HG02571 (cell line): Measurements from ENCODE around the gene PACSIN1.

Experiments used
- ATAC-seq: cut with Tn5 transposase; IDR thresholded peaks from one replicate; pipeline ENCODE4 v1.9.1; 2021; ENCODE audit warnings: mild to moderate bottlenecking, moderate library complexity; ENCODE audit not compliant: unreplicated experiment

The PACSIN1 gene

GRCh38 chr6:34560366-34561226, 94.7 kb downstream of the PACSIN1 start:
- no peak for ATAC-seq

DNA sequence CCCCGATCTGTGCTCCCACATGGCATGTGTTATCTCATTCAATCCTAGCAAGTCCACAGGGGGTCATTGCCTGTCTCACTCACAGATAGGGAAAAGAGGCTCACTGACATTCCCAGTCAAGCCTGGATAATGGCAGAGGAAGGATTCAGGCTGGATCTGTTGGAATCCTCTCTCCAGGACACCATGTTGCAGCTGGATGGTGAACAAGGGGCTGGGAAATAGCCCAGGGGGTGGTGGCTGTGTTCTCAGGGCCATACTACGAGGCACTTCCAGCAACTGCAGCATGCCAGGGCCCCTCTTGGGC, 95.3 kb downstream of the PACSIN1 start:
- no peak for ATAC-seq

DNA sequence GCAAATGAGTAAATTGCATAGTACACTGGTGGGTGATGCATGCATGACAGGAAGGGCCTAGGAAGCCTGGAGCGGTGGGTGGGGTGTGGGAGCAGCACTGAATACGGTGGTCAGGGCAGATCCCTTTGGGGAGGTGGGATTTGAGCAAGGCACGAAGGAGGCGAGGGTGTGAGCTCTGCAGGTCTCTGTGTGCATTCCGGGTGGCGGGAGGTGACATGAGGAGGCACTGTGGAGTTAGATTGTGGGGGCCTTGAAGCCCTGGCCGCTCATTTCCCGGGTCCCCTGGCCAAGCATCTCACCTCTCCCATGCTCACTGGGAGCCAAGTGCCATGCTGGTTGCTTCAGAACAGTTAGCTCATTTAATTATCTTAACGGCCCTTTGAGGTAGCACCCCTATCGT, 96.5 kb downstream of the PACSIN1 start:
- ATAC-seq = no peak

GRCh38 chr6:34562861-34563512, 97.1 kb downstream of the PACSIN1 start:
- no peak for ATAC-seq

- no peak for ATAC-seq
Observed at GRCh38 chr6:34563513-34563870, 97.6 kb downstream of the PACSIN1 start.

DNA sequence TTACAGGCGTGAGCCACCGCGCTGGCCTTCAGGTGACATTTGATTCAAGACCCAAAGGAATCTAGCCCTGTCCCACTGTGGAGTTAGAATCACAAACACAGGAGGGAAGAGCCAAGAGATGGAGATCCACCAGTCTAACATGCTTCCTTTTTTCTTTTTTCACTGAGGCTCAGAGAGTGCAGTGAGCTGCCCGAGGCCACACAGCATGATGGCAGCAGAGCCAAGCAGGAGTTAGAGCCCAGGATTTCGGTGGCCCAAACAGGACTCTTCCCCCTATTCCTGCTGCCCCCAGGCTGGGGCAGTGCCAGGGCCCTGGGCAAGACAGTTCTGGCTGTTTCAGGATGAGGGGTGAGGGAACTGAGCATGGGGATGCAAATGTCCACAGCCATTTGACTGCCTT, 98.3 kb downstream of the PACSIN1 start:
- ATAC-seq = no peak

GRCh38 chr6:34565722-34566137, 99.9 kb downstream of the PACSIN1 start:
- no peak for ATAC-seq

- no peak for ATAC-seq
Observed at GRCh38 chr6:34566830-34567546, 101.1 kb downstream of the PACSIN1 start.

DNA sequence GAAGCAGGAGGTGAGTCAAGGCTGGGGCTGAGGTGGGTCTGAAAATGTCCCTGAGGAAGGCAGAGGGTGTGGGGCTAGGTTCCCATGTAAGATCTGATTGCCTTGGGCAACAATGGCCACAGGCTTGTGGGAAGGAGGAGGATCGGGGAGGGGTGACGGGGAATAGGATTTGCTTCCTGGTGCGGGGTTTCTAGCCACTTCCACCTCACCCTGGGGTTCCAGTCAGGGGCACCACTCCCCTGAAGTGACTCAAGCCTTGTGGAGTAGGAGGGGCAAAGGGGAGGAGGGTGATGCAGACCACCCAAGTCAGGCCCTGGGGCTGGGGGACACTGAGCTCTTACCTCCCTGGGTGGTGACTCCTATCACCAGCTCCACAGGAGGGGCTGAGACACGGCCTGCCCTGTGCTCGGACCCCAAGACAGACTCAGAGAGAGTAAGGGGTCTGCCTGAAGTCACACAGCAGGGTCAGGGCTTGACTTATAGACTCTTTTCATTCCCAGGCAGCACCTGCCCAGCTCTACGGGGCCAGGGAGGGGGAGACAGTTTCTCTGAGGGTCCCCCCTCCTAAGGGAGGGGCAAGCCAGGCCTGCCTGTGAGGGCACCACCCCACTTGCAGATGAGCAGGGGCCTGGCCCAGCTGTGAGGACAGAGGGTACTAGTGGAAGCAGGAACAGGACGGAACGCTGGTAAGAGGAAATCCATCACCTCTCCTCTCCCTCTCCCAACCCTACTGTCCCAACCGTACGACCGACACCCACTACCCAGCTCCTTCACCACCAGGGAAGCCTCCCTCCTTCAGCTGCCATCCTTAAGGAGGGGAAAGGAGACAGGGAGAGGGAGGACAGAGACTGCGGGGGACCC, 102.7 kb downstream of the PACSIN1 start:
- ATAC-seq = no peak

DNA sequence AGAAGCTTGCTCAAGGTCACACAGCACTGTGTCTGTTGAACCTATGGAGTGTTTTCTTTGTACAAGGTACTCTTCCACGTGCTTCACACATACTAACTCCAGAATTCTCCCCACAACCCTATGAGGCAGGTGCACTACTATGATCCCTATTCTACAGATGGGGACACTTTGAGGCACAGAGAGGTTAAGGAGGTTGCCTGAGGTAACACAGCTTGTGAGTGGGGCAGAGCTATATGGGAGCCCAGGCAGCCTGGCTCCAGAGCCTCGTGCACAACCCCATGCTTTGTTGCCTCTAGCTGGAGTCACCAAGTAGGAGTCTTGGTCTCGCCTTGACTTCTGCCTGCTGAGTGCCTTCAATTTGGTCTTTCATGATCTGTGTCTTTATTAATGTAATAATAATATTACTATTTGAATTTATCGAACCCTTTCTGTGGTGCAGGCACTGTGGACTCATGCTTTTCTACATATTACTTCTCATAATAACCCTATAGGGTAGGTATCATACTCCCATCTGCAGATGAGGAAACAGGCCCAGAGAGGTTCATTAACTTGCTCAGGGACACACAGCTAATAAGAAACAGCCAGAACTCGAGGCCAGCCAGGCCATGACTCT, 103.6 kb downstream of the PACSIN1 start:
- ATAC-seq = no peak

- ATAC-seq = no peak
Observed at GRCh38 chr6:34570066-34570833, 104.4 kb downstream of the PACSIN1 start.

GRCh38 chr6:34571388-34571787, 105.5 kb downstream of the PACSIN1 start:
- ATAC-seq = no peak

- ATAC-seq = no peak
Observed at GRCh38 chr6:34572021-34572420, 106.1 kb downstream of the PACSIN1 start.

DNA sequence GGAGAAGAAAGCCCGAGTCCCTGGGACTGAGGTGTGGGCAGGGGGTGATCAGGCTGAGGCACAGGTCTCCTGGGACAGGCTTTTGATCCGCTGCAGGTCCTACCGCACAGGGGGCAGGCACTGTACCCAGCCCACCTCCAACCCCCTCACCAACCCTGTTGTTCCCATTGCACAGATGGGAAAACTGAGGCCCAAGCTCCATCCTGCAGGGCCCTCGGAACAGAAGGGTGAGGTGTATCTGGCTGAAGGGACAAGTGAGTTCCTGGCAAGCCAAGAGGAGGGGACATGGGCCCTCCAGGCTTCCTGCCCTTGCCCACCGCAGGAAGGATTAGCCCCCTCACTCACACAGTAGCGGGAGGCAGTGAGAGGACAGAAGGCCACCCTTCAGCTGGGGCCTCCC, 106.7 kb downstream of the PACSIN1 start:
- ATAC-seq = no peak

GRCh38 chr6:34573567-34574183, 107.8 kb downstream of the PACSIN1 start:
- no peak for ATAC-seq

- no peak for ATAC-seq
Observed at GRCh38 chr6:34574647-34575293, 108.9 kb downstream of the PACSIN1 start.

- ATAC-seq = no peak
Observed at GRCh38 chr6:34575326-34575725, 109.5 kb downstream of the PACSIN1 start.

- no peak for ATAC-seq
Observed at GRCh38 chr6:34576286-34576955, 110.5 kb downstream of the PACSIN1 start.
